Measurements from ENCODE around the gene SLC24A2.
"Not testable (repeated sequence)": the region's sequence is repeated elsewhere in the genome, so short reads cannot be mapped to it uniquely, and the experiment has no call there.

SLC24A2 gene
- 0 reads per million in 4 donors for total RNA-seq

DNA sequence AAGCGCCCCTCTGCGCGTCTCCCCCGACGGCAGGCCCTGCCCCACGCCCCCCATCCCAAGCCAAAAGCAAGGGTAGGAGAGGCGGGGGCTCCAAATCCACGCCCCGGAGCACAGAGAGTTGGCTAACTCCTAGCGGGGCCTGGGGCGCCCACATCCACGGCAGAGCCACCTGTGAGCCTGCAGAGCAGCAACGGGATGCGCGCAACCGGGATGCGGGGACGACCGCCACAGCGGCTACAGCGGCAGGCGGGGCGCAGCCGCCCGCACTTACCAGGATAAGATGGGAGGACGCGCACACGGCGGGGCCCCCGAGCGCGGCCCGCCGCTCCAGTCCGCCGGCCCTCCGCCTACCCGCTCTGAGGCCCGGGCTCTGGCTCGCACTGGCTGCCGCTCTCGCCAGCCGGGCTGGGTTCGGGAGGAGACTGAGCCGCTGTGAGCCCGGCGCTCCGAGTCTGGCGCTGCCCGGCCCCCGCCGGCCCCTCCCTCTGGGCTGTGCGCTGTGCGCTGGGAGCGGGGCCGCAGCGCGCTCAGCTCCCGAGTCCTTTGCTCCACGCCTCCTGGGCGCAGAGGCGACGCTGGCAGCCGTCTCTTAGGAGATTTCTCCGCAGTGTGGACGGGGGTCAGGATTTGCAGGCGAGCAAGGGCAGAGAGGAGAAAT lies at the start of gene SLC24A2:
Gene SLC24A2 (minus strand): TSS at position 424 of the 658 bp plus-strand sequence.
- no peak for DNase-seq

DNA sequence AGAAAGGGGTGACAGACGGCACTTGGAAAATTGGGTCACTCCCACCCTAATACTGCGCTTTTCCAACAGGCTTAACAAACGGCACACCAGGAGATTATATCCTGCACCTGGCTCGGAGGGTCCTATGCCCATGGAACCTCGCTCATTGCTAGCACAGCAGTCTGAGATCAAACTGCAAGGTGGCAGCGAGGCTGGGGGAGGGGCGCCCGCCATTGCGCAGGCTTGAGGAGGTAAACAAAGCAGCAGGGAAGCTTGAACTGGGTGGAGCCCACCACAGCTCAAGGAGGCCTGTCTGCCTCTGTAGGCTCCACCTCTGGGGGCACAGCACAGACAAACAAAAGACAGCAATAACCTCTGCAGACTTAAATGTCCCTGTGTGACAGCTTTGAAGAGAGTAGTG lies 44.5 kb upstream of the SLC24A2 start:
- not testable (repeated sequence) for DNase-seq

DNA sequence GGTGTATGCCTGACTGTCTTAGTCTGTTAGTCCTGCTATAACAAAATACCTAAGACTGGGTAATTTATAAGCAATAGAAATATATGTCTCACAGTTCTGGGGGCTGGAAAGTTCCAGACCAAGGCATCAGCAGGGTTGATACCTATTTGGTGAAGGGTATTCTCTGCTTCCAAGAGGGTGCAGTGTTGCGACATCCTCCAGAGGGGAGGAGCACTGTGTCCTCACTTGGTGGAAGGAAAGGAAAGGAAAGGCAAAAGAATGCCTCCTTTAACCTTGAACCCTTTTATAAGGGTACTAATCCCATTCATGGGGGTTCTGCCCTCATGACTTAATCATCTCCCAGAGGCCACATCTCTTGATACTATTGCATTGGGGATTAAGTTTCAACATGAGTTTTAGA lies 42.0 kb upstream of the SLC24A2 start:
- DNase-seq = no peak

DNA sequence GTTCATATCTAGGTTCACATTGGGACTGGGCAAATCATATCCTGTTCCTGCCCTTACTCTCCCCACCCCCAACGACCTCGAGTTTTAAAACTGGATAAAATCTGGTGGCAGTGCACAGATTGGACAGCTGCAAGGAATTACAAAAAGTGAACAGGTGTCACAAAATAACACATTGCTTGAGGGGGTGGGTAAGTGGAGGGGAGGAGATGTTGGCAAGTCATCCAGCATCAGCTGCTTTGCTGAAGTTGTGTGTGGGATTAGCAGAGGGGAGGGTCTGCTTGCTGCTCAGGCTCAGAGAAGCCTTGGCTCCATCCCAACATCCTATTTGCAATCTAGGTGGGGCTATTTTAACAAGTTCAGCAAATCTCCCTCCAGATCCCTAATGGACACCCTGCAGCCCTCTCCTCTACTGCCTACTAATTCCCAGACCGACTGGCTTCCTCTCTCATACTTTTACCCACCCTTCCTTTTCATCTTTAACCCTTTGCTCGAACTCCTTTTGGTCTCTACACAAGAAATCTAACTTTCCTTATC lies 39.8 kb upstream of the SLC24A2 start:
- no peak for DNase-seq

DNA sequence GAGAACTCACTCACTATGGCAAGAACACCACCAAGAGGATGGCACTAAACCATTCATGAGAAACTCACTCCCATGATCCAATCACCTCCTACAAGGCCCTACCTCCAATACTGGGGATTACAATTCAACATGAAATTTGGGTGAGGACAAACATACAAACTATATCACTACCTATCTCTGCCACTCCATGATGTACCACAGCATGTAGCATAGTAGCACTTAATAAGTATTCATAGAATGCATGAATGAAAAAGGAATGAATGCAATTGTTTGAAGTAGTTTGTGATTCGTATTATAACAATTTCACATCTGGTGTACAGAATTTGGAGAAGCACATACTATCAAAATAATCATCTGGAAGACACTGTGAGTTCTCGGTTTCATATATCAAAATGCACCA lies 27.9 kb upstream of the SLC24A2 start:
- no peak for DNase-seq

DNA sequence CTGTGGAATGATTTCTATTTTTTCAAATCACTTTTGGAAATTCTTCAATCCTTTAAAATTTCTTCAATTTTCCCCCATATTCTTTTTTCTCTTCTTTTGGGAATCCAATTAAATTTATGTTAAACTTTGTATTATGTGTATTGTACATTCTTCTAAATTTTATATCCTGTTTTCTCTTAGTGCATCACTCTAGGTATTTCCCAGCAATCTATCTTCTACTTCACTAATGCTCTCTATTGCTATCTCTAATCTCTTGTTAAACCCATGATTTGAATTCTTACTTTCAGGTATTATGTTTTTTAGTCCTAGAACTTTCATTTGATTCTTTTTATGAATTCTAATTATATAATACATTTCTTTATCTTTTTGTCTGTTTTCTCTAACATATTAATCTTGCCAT lies 23.4 kb upstream of the SLC24A2 start:
- no peak for DNase-seq

DNA sequence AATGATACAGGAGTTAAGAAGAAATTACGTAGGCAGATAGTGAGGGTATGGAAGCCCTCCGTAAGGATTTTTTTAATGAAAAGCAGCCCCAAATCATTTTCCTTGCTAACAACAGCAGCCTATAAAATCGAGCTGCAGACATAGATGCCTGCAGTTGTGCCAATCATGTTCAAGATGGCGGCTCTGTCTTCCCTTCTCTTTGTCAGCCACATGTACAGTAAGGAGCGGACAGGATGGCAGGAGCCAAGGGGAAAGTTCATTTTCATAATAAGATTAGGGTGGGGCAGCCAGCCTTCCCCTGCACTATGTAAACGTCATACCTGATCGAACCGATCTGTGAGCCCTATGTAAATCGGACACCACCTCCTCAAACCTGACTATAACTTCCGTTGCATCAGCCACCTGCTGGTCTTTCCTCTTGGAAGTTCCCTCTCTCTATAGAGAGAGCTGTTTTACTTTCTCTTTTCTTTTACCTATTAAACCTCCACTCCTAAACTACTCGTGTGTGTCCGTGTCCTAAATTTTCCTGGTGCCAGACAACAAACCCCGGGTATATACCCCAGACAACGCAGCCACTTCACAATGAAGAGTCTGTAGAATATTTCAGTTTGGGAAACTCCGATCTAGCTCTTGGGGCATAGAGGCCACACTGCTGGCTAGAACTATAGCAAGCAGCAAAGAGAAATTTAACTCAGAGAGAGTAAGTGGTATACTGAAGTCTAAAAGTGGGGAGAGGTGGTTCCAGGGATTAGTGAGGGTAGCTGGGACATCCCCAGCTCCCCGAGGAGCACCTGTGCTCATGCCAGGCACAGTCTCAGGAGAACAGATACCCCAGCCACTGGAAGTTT lies 20.8 kb upstream of the SLC24A2 start:
- no peak for DNase-seq

DNA sequence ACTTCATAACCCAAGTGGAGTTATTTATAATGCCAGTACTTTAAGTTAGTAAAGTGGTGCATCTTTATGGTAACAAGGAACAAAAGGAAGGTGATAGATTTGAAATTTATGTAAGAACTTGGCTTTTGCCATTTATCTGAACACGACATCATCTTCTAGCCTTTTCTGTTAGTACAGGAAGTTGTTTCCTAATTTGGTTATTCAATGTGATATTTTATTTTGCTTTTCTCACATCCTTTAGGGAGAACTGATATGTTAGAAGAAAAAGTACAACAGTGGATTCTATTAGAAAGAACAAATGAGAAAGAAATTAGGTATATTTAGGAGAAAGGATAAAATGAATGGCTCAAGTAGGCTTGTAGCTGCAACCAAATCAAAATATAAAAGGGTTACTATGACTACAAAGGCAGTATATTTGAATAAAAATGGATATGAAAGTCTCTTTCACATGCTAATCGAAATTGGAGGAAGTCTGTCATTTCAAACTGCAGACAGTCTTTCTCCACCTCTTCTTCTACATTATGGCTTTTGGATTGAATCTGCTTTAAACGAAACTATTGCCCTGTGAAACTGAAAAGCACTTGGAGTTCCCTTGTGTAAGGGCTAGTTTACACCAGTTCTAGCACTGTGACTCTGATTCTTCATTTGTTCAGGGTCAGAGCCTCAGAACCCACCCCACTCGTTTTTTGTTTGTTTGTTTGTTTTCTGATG lies 18.5 kb upstream of the SLC24A2 start:
- DNase-seq = no peak

DNA sequence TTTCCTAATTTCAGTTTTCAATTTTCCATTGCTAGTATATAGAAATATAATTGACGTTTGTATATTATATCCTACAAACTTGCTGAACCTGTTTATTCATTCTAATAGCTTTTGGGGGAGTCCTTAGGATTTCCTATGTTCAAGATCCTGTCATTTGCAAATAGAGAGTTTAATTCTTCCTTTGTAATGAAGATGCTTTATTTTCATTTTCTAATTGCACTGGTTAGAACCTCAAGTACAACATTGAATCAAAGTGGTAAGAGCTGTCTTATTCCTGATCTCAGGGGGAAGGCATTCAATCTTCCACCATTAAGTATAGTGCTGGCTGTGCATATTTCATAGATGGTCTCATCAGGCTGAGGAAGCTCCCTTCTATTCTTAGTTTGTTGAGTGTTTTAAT lies 15.6 kb upstream of the SLC24A2 start:
- DNase-seq = no peak

DNA sequence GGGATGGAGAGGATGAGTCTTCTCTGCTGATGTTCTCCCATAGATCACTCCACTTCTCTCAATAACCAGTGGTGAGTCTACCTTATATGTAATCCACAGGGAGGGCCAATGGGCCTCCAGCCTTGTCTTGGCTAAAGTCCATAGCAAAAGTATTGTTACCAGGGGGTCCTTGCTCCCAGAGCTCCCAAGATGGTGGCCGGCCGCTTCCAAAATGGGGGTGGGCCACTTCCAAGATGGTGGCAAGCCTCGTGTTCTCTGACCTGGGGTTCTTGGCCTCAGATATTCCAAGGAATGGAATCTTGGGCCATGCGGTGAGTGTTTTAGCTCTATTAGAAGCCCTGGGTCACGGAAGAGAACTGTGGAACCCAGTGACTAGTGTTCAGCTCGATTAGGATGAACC lies 12.0 kb upstream of the SLC24A2 start:
- no peak for DNase-seq

DNA sequence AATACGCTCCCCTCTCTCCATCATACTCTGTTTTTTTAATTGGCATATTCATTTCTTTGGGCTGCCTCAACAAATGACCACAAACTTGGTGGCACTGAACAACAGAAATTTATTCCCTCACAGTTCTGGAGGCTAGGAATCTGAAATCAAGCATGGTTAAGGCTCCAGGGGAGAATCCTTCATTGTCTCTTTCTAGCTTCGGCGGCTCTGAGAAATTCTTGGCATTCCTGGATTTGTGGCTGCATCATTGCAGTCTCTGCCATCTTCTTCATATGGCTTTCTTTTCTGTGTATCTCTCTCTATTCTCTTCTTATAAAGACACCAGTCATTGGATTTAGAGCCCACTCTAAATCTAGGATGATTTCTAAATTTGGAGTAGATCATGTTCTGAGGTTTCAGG lies 10.9 kb upstream of the SLC24A2 start:
- DNase-seq = no peak

DNA sequence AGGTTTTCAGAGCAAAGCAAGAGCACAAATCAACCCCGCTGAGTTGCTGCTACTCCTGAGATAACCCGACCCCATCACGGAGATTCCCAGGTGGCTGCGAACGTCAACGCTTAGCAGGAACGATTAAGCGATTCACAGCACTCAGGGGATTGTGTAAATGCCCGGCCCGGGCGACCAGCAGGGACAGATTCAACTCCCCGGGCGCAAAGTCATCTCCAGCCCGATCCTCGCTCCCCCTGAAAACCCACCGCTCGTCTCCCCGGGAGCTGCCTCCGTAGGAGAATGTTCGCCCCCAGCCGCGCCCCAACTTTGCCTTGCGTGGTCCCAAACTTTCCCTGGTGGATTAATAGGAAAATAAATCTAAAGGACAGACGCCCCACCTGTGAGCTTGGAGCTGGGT lies 685 bp downstream of the SLC24A2 start:
- DNase-seq = no peak

DNA sequence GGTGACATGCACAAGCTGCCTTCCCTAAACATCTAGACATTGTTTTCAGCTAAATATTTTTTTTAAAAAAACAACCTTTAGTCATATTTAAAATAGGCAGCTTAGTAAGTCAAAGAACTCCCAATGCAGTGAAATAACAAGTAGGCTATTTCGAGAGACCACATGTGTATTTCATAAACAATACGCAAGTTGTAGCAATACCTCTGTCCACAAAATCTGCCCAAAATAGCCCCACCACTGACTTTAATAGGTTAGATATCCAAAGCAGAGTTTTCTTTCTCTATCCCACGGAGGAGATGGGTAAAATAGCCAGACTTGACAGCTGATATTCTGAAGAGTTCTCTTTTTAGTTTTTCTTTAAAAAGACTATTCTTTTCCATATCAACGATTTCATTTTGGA lies 1.2 kb downstream of the SLC24A2 start:
- no peak for DNase-seq

DNA sequence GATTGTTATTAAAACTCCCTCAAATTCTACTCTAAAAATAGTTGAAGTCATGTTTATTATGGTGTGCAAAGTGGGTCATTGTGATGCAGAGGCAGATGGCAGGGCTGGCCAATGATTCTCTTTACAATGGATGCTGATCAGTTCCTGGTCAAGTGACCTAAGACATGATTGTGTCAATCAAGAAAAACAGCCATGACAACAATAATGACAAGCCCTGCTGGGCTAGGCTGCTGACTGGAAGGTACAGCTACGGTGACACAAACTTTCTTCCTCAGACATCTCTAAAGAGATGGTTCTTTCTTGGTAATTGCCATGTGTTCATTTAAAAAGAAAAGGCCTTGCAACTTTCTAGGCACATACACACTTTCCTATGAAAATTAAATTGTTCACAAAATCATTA lies 3.6 kb downstream of the SLC24A2 start:
- DNase-seq = no peak

DNA sequence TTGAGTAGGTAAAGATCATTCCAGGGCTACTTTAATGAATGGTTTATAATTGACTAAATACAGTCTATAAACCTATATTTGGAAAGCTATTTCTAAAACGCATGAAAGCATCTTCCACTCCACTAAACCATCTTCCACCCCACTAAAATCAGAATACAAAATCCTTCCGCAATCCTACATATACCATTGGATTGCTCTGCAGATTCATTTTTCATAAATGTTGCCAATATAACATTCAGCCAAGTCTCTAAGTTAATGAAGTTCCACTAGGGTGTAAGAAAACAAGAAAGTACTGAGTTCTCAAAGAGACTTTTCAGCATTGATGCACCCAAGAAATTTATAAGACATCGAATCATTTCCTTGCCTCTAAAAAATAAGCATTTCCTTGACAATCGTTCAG lies 4.7 kb downstream of the SLC24A2 start:
- DNase-seq = no peak

DNA sequence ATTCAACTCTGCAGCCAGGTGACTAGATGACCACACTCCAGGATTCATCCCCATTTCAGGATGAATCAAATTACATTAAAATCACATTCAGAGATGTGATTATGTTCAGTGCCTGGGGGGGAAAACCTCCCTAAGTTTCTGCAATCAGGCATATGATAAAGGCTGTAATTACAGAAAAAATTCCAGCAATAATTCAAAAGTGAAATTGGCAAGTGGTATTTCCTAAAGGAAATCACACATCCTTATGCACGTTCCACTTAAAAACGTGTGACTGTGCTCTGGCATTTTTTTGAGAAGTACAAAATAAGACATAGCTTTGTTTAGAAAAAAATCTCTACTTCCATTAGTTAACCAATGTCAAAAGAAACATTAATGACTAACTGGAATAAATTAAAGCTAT lies 5.3 kb downstream of the SLC24A2 start:
- DNase-seq = no peak

DNA sequence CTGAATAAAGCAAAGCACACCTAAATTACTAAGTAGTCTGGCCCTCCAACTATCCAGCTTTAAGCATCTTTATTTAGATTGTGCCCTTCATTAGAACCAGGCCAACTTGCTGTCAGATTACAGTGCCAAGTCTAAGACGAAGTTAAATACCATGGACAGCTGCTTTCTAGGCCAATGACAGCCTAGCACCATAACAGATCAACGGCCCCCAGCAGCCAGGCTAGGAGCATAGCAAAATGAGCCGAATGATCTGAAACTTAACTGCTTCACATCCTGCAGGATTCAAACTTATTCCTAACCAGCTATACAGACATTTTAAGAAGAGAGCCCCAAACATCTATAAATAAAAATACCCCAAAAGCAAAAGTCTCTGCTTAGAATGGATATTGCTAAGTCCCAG lies 6.8 kb downstream of the SLC24A2 start:
- peak in 1 of 5 donors; percentile 2 for DNase-seq

DNA sequence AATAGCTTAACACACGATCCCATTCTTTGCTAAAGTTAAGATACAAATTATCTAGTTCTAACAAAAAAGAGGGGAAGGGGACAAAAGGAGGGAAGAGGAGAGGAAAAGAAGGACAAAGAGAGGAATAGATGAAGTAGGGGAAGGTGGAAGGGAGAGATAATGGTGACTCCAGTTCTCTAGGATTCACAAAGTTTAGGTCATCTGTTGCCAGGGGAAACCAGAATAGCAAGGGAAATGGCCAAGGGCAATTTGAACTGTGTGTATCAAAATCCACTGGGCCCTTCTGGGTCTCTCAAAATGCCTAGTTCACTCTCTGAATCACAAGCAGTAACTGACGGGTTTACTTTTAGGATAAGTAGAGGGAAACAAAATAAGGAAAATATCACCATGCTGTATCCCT lies 7.6 kb downstream of the SLC24A2 start:
- no peak for DNase-seq

DNA sequence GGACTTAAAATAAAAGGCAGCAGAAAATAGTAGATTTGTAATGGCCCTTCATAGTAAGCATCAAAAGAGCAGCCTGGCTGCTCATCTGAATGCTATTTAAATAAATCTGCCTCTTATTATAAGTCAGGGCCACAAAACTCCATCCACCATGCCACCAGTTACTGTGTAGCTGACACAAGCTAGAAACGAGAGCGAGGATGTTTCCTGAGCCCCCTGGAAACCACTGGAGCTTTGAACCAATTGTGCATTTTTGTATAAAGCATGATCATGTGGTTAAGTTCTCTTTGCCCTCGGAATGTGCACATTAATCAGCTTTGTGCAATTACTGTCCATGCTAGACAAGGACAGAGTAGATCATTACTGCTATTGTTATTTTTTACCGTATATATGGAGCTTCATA lies 17.4 kb downstream of the SLC24A2 start:
- DNase-seq = no peak

DNA sequence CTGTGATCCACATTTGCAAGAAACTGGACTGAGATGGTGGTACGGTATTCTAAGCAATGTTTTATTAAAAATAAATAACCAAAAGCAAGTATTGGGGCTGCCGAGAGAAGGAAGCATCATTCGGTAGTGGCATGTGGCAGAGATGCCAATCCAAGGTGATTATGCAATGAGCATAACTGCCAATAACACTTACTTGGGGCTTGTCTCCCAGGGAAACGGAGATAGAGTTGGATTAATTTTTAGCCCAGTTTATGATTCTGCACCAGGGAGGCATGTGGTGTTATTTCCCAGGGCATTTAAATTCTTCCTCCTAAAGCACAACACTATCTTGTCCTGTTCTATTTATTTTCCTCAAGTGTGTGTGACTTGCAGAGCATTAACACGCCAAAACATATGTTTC lies 17.9 kb downstream of the SLC24A2 start:
- DNase-seq = no peak

DNA sequence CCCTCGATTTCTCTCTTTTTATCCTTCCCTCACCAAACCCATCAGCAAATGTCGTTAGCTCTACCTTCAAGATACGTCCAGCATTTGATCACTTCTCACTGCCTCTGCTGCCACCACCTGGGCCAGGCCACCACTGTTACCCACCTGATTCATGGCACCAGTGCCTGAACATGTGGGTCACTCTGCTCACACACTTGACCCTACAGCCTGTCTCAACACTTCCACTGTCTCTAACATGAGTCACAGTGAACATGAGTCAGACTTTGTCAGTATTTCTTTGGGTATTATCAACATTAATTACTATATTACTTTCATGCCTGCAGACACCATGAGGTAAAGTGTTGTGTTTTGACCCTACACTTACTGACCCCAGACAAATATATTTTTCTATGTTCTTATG lies 19.6 kb downstream of the SLC24A2 start:
- no peak for DNase-seq

DNA sequence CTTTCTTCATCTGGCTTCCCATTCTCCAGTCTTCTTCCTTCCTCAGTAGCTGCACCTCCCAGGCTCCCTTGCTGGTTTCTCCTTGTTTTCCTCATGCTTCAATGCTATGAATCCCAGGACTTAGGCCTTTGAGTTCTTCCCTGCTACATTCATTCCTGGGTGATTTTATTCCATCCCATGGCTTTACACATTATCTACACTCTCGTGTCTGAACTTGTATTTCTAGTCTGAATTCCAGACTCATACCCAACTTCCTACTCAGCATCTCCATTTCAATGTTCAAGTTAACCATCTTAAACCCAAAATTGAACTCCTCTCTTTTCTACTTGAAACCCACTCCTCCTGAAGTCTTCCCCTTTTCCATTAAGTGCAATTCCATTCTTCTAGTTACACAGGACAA lies 20.0 kb downstream of the SLC24A2 start:
- DNase-seq = no peak

DNA sequence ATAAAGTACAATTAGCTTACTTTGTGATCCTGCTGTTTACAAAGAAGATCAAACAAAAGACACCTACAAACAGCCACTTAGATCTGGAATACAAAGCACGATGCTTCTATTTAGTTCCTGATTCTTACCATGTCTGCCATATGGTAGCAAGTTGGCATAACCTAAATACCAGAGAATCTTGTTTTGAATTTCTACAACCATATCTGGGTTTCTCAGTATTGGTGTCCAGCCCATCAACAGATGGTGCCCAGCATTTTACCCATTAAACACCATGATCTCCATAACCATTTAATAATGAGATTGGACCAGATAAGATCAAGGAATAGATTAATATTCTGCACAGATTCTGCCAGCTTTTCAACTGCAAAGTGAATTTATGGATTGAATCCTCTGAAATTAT lies 29.8 kb downstream of the SLC24A2 start:
- DNase-seq = no peak

DNA sequence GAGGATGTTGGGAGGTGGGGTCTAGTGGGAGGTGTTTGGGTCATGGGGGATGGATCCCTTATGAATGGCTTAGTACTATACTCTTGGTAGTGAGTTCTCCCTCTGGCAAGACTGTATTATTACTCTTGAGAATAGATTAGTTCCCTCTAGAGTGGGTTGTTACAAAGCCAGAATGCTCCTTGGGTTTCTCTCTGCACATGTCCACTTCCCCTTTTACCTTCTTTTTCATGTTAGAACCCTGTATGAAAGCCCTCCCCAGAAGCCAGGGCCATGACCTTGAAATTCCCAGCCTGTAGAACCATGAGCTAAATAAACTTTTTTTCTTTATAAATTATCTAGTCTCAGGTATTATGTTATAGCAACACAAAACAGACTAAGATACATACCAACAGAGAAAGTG lies 31.1 kb downstream of the SLC24A2 start:
- DNase-seq = no peak

All from T-helper 1 cell (primary cell).